Measurements from ENCODE around the gene LARGE2.

GRCh38 chr11:45900916-45901617, 21.4 kb upstream of the LARGE2 start:
- no peak for TF ChIP-seq CTCF (IDR thresholded peaks at IDR 0.05; ENCODE audit: borderline replicate concordance, extremely low read depth, low read length, poor library complexity, severe bottlenecking)
- TF ChIP-seq EZH2 (IDR thresholded peaks at IDR 0.05; ENCODE audit: borderline replicate concordance, low read depth, low read length, severe bottlenecking): no peak

Data from DND-41 (cell line).